DMS114 treated with DMSO at 0.1 percent for 48 hours (cell line): ENCODE results near the gene AURKAIP1.
A peak's percentile ranks its signal among the peaks of the same experiment; 100 is the strongest.
"Not testable (repeated sequence)": the region's sequence is repeated elsewhere in the genome, so short reads cannot be mapped to it uniquely, and the experiment has no call there.

ENCODE experiments used
- DNase-seq: peaks from one replicate; lab custom pipeline; 2025; ENCODE audit not compliant: unreplicated experiment; lab: John Stamatoyannopoulos, UW

The AURKAIP1 gene

GRCh38 chr1:1406821-1407635 is 32.0 kb upstream of the AURKAIP1 start, which contains the start of gene MRPL20:
Gene MRPL20, minus strand, starts transcription at chr1:1407293. Its CDS starts 76 bp downstream, at chr1:1407217.
- peak; percentile 72 for DNase-seq

GRCh38 chr1:1406101-1406820 is 31.3 kb upstream of the AURKAIP1 start:
- no peak for DNase-seq

DNA sequence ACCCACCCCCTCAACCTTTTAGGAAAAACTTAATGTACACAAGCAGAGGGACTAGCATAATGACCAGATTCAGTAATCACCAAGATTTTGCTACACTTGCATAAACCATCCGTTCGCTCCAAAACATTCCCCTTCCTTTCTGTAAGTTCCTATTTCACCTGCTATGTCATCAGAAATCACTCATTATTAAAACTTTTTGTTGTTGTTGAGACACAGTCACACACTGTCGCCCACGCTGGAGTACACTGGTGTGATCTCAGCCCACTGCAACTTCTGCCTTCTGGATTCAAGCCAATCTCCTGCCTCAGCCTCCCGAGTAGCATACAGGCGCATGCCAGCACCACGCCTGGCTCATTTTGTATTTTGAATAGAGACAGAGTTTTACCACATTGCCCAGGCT is 28.6 kb upstream of the AURKAIP1 start:
- no peak for DNase-seq

DNA sequence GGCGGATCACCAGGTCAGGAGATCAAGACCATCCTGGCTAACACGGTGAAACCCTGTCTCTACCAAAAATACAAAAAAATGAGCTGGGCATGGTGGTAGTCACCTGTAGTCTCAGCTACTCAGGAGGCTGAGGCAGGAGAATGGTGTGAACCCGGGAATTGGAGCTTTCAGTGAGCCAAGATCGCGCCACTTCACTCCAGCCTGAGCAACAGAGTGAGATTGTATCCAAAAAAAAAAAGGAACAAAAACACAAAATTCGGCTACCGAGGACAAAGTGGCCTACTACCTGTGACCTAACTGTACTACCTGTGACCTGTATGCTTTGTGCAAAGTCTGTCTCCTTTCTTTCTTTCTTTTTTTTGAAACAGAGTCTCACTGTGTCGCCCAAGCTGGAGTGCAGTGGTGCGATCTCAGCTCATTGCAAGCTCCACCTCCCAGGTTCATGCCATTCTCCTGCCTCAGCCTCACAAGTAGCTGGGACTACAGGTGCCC is 27.9 kb upstream of the AURKAIP1 start:
- not testable (repeated sequence) for DNase-seq

DNA sequence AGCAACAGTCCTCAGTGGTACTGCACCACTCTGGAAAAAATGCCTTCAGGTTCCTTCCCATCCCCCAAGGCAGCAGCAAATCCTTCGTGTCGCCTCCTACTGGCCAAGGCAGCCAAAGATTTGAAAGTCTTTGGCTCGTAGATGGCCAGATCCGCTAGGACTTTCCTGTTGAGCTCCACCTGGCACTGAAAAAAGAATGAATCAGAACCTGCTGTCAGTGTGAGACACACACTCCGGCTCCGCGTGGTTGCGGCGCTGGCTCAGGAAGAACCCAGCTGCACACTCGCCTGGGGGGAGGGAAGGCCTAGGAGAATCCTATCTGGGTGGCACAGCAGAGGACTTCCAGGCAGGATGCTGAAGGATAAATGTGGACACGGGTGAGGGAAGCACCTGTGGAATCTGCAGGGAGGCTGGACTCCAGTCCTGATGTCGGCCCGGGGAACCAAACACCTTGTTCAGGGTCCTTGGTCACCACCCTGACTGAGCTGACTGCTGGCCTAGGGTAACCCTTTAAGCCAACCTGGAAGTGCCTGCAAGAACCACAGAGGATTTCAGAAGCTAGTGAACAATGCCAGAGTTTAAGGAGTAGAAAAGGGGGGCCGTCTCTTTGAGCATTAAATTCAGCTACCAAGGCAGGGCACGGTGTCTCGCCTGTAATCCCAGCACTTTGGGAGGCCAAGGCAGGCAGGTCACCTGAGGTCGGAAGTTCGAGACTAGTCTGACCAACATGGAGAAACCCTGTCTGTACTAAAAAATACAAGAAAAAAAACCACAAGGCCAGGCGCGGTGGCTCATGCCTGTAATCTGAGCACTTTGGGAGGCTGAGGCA is 27.3 kb upstream of the AURKAIP1 start:
- peak; percentile 41 for DNase-seq

- no peak for DNase-seq
Measured at GRCh38 chr1:1401457-1402010, 26.5 kb upstream of the AURKAIP1 start.

DNA sequence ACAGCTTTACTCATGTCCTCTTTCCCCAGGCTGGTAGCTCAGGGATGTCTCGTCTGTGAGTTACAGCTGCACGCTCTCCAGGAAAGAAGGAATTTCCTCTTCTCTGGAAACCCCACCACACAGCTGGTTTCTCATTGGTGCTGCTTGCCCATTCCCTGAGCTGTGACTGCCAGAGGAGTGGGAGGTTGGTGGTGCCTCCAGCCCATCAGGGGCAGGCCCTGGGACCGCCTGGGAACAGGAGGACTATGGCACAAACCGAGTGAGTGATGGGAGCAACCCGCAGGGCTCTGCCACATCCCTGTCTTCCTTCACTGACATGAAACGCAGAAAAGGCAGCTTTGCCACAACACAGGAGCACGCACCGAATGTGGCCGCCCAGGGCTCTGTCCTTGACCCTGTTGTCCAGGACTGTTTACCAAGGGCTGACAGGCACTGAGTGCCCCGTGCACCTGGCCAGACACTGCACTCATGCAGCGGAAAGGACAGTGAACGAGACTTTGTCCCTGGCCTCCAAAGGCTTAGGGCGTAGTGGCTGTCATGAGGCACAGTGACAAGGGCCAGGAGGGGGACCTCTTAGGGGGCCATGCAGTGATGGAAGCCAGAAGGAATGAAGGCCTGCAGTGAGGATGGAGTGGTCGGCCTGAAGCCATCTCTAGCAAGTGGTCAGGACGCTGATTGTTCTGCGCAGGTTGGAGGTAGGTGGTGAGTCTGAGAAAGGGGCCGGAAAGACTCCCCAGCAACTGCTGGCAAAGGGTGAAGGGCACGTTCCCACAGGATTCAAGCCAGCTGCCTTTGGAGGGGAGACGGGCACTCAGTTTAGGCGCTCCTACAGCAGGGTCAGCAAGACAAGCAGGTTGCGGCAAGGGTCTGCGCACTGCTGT is 25.8 kb upstream of the AURKAIP1 start:
- DNase-seq, result no peak

- DNase-seq, result no peak
Measured at GRCh38 chr1:1399872-1400575, 25.0 kb upstream of the AURKAIP1 start.

GRCh38 chr1:1399187-1399871 is 24.3 kb upstream of the AURKAIP1 start, which contains the start of gene CCNL2:
Gene CCNL2, minus strand, starts transcription at chr1:1399335. Its CDS starts 29 bp downstream, at chr1:1399306.
- DNase-seq, result peak; percentile 92

DNA sequence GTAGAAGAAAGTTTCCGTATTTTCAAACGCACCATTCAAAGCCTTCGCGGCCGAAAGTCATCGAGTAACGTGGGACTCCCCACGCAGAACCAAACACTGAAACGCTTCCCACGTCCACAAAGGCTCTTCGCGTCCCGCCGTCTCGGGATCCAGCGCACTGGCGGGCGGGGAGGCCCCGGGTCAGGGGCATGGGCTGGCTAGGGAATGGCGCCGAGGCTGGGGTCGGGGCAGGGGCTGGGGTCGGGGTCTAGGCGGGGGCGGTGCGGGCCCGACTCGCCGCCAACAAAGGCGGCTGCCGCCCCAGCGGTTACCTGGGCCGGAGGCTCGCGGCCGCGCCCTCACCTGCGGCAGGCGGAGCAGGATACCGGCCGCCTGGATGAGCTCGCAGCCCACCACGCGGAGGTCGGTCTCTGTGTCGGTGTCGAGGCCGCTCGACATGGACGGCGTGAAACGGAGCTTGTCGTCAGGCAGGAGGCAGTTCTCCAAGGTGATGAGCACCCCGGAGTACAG is 23.7 kb upstream of the AURKAIP1 start:
- DNase-seq, result no peak

DNA sequence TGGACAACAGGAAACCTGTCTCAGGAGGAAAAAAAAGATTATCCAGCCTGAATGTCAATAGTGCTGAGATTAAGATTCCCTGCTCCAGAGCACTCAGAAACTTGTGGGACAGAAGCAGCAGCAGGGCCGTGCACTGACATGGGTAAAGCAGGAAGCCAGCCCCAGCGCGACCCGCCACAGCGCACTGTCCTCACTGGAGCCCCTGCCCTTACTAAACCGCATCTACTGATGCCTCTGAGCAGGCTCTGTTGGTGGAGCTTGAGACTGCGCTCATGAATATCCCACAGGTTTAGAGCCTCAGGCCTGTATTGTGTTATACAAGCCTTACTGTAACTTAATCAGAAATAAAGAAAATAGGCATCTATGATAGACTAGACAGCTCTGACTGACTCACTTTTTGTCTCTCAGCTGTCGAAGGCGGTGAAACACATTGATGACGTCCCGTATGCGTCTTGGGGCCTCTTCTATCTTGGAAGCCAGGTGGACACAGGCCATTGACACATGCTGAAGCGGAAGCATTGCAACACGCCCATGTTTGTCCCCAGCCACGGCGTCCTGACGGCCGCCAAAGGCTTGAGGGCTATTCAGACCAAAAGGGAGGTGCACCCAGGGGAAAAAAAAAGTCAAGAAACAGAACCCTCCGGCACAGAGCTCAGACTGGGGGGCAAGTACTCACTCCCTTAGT is 23.0 kb upstream of the AURKAIP1 start:
- no peak for DNase-seq

GRCh38 chr1:1395166-1395565 is 20.2 kb upstream of the AURKAIP1 start:
- DNase-seq, result no peak

DNA sequence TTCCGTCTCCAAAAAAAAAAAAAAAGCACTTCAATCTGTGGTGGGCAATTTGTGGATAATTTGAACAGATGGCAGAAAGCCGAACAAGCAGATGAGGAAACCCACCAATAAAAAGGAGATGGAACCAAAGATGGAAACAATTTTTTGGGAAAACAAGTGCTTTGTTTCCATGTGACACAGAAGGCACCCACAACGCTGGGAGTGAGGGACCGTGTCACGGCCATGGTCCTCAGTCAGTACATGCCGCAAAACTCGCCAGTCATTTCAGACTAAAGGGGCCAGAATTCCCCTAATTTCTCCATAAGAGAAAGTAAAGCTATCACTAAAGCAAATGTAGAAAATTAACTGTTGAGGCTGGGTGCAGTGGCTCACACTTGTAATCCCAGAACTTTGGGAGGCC is 19.1 kb upstream of the AURKAIP1 start:
- DNase-seq, result no peak

DNA sequence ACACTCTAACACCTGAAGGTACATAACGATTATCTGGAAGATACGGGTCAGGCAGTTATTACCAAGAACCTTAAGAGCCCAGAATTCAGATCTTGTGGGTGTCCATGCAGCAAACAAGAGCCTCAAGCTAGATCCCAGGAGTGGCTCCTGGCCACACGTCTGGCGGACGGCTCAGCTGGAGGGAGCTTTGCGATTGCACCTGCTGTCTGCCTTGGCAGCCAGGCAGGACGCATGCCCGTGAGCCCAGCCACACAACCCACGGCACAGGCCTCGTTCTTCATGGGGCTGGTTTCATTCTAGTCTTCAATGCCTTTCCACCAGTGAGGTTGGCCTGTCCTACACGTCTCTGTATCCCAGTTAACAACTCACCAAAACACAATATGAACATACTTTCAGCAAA is 18.4 kb upstream of the AURKAIP1 start:
- DNase-seq, result no peak

- DNase-seq, result no peak
Measured at GRCh38 chr1:1393014-1393413, 18.0 kb upstream of the AURKAIP1 start.

DNA sequence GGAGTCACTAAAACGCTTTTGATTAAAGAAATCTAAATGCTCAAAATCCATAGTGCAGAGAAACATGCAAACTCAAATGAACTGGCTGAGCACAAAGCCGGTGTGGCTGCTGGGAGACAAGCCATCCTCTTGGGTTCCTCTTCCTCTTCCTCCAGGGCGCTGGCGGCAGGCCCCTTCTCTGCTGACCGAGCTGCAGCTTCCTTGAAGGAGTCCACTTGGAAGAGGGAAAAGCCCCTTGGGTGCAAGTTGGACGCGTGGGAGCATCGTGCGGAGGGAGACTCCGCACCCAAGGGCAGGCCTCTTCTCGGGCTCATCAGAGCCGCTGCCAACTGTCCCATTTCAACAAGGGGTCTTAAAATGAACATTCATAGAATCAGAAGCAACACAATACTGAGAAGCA is 16.2 kb upstream of the AURKAIP1 start:
- no peak for DNase-seq

DNA sequence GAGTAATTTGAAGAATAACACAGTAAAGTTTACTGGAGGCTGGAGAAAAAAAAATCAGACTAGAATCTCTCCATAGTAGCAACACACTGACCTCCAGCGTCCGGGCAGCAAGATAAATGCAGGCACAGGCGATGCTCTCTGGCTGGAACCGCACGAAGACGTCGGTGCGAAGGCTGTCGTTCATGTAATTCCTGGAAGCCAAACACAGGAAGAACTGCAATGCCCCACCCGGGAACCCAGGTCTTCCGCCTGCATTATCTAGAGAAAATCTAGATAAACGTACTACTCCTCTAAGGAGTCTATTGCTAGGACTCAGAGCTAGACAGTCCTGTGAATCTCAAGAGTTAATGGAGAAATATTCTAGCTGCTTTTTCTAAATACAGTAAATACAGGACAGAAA is 15.7 kb upstream of the AURKAIP1 start:
- no peak for DNase-seq

GRCh38 chr1:1388078-1388472 is 13.1 kb upstream of the AURKAIP1 start:
- DNase-seq, result no peak
